Spinal cord (tissue), 10 donors: ENCODE results near the gene RAB17. TPM values are rescaled to one million over a fixed set of nuclear protein-coding genes. Genes with fewer than 3 reads are reported as not detected.

Experiments
- DNase-seq, 6 donors: peaks; one replicate each; pipeline versions ENCODE4 v3.0.0 to v3.0.0-alpha.2; 2013 to 2015; ENCODE audit warnings: low spot score in 6 of 6, low read depth in 4 of 6
- H3K27ac ChIP-seq: one replicate; pipeline ENCODE4 v1.5.1; 2013; ENCODE audit warnings: low read depth, low read length, control low read depth
- H3K27me3 ChIP-seq: one replicate; pipeline ENCODE4 v1.6.1; 2013; ENCODE audit warnings: low read length; ENCODE audit not compliant: control insufficient read depth, insufficient read depth
- H3K36me3 ChIP-seq: one replicate; pipeline ENCODE4 v1.6.1; 2013; ENCODE audit warnings: low read length; ENCODE audit not compliant: control insufficient read depth, insufficient read depth
- H3K4me1 ChIP-seq: one replicate; pipeline ENCODE4 v1.6.1; 2013; ENCODE audit warnings: low read length; ENCODE audit not compliant: control insufficient read depth, insufficient read depth
- H3K4me3 ChIP-seq: one replicate; pipeline ENCODE4 v1.5.1; 2013; ENCODE audit warnings: low read depth, low read length, control low read depth
- H3K9me3 ChIP-seq: one replicate; pipeline ENCODE4 v1.6.1; 2013; ENCODE audit warnings: low read length; ENCODE audit not compliant: control insufficient read depth, insufficient read depth
- WGBS: methylation state at CpG from one replicate; pipeline ENCODE4 v1.1.5; 2013; ENCODE audit warnings: missing lambda C conversion rate; ENCODE audit not compliant: insufficient coverage; 5-methylcytosine and 5-hydroxymethylcytosine counted together
- polyA plus RNA-seq, 2 donors: library from polyadenylated mRNA; unstranded; fragments of 120-200 nt; gene quantifications; one replicate each; pipeline ENCODE4 v1.2.1, GENCODE V29; 2013; ENCODE audit not compliant: insufficient read length in 2 of 2
- total RNA-seq, 2 donors: library from RNA; depleted of rRNA in 1 of 2; stranded (reverse); fragments of 120-200 nt in 1 of 2; fragments of >200 nt in 1 of 2; gene quantifications; one replicate each; pipeline versions ENCODE4 v1.2.3 to v1.2.4, GENCODE V29; 2013 to 2014
- donor health status: healthy.

Gene RAB17
- total and polyA plus RNA-seq, 4 donors: 0.38 to 4.2 (median 1.9) TPM

DNA sequence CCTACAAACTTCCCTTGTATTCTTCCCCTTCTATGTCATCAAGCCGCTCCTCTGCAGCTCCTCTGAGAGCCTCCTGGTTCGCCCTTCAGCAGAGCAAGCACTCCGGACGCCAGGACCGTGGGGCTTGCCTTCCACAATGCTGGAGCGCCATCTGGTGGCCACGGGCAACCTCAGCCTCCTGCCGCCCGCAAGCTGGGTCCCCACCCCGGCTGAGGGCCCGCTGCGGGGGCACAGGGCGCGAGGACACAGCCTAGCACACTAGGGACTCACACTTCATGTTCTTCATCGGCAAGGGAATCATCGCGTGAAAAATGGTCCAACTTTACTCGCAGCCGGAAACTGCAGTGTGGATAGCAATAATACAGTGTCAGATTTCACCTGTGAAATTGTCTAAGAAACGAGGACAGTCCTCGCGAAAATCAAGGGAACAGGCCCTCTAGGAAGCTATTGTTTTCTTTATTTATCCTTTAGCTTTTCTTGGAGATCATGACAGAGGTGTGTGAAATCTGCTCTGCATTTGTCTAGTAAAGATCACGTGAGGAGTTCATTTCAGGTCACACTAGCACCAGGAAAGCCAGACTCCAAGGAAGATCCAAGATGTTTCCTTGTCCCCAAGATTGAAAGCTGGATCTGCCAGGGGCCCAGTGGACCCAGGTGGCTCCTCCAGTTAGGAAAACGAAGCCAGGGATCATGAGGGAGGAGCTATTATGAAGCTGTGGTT is 18.4 kb downstream of the RAB17 start:
- 10% methylated on average over 21 of the region's 24 CpGs for WGBS
- Histone ChIP-seq H3K36me3 (no peaks in the 10 kb centered on the region), H3K4me1 (peaks cover 7% of the 10 kb centered on the region), H3K27me3 (no peaks in the 10 kb centered on the region), H3K9me3 (no peaks in the 10 kb centered on the region), H3K4me3 (no peak overlapping the region), H3K27ac (no peak overlapping the region)
- peak; percentile 57 to 94 (median 76) for DNase-seq

- WGBS: 79% methylated on average over 6 of the region's 7 CpGs
- no peak for DNase-seq
- H3K9me3 ChIP-seq: no peaks in the 10 kb centered on the region
- H3K27me3 ChIP-seq: no peaks in the 10 kb centered on the region
- H3K27ac ChIP-seq: no peak overlapping the region
- no peaks in the 10 kb centered on the region for H3K36me3 ChIP-seq
- H3K4me1 ChIP-seq: peaks cover 7% of the 10 kb centered on the region
- H3K4me3 ChIP-seq: no peak overlapping the region
These were observed 19.0 kb downstream of the RAB17 start for GRCh38 chr2:237571551-237571950.

DNA sequence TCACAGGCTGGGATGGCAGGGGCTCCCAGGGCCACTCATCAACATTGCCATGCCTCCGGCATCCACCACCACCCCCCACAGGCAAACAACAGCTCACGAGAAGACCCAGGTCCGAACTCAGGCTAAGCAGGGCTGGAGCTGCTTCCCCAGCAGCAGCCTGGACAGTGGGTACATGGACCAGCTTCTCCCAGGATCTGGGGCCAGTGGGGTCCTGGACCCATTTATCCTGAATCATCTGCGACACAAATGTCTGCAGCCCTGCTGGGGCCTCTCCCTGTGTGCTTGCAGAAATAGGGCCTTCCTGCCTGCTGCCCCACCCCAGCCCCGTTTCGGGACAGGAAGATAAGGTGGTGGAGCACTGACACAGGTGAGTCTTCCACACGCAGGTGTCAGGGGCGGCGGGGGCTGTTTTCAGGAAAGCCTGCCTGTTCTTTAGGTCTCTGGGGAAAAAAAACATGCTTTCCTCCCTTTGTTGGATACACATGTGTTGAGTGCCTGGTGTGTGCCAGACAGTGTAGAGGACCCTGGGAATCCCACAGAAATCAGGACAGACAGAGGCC is 19.7 kb downstream of the RAB17 start:
- Histone ChIP-seq H3K9me3 (no peaks in the 10 kb centered on the region), H3K4me1 (peaks cover 7% of the 10 kb centered on the region), H3K4me3 (no peak overlapping the region), H3K27ac (no peak overlapping the region), H3K36me3 (no peaks in the 10 kb centered on the region), H3K27me3 (no peaks in the 10 kb centered on the region)
- 92% methylated on average over 7 of the region's 9 CpGs for WGBS
- DNase-seq: no peak

- Histone ChIP-seq H3K4me1 (peaks cover 7% of the 10 kb centered on the region), H3K27me3 (no peaks in the 10 kb centered on the region), H3K27ac (no peak overlapping the region), H3K9me3 (no peaks in the 10 kb centered on the region), H3K4me3 (no peak overlapping the region), H3K36me3 (no peaks in the 10 kb centered on the region)
- no peak for DNase-seq
- 100% methylated on average over 3 of the region's 3 CpGs for WGBS
These were observed 20.6 kb downstream of the RAB17 start for GRCh38 chr2:237569896-237570295.

- peaks cover 7% of the 10 kb centered on the region for H3K4me1 ChIP-seq
- no peak overlapping the region for H3K27ac ChIP-seq
- DNase-seq: no peak
- no peaks in the 10 kb centered on the region for H3K36me3 ChIP-seq
- no peaks in the 10 kb centered on the region for H3K9me3 ChIP-seq
- peaks cover 5% of the 10 kb centered on the region for H3K27me3 ChIP-seq
- WGBS: 97% methylated on average over 3 of the region's 5 CpGs
- no peak overlapping the region for H3K4me3 ChIP-seq
These were observed 21.5 kb downstream of the RAB17 start for GRCh38 chr2:237569041-237569440.

GRCh38 chr2:237568121-237568660 is 22.3 kb downstream of the RAB17 start:
- no peaks in the 10 kb centered on the region for H3K9me3 ChIP-seq
- no peak overlapping the region for H3K4me3 ChIP-seq
- H3K4me1 ChIP-seq: peaks cover 10% of the 10 kb centered on the region
- no peak overlapping the region for H3K27ac ChIP-seq
- peaks cover 5% of the 10 kb centered on the region for H3K27me3 ChIP-seq
- DNase-seq: no peak
- H3K36me3 ChIP-seq: no peaks in the 10 kb centered on the region
- 86% methylated on average over 9 of the region's 9 CpGs for WGBS

GRCh38 chr2:237567276-237568029 is 23.1 kb downstream of the RAB17 start:
- WGBS: 79% methylated on average over 13 of the region's 16 CpGs
- peaks cover 5% of the 10 kb centered on the region for H3K27me3 ChIP-seq
- DNase-seq: no peak
- H3K27ac ChIP-seq: no peak overlapping the region
- no peak overlapping the region for H3K4me3 ChIP-seq
- H3K36me3 ChIP-seq: no peaks in the 10 kb centered on the region
- no peaks in the 10 kb centered on the region for H3K9me3 ChIP-seq
- H3K4me1 ChIP-seq: peaks cover 10% of the 10 kb centered on the region

DNA sequence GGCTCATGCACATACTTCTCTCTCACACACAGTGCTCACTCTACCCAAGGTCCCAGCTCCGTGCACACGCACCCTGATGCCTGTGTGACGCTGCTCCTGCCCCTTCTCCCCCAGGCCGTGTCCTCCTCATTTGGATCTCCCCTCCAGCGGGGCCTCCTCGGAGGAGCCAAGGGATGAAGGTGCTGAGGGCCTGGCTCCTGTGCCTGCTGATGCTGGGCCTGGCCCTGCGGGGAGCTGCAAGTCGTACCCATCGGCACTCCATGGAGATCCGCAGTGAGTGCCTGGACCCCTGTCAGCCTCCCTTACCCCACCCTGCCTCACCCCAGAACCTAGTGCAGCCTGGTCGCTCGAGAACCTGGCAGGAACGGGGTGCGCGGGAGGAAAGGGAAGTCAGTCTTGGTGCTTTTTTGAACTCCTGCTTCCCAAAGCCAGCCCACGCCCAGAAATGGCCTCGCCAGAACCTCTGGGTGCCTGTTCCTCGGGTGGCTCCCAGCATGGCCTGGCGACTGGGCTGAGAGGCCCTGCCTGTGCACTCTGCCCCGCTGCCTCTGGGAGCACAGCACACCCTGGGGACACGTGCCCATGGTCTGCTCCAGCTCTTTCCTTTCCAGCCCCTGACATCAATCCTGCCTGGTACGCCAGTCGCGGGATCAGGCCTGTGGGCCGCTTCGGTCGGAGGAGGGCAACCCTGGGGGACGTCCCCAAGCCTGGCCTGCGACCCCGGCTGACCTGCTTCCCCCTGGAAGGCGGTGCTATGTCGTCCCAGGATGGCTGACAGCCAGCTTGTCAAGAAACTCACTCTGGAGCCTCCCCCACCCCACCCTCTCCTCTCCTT is 23.9 kb downstream of the RAB17 start, which contains the start of gene PRLH:
PRLH (plus strand) TSS at position 174 of the 835 bp plus-strand sequence; CDS start at position 174, 0 bp downstream.
- Histone ChIP-seq H3K27me3 (peaks cover 5% of the 10 kb centered on the region), H3K27ac (no peak within 1 kb of the TSS), H3K4me3 (no peak within 1 kb of the TSS), H3K9me3 (no peaks in the 10 kb centered on the region), H3K36me3 (no peaks in the 10 kb centered on the region), H3K4me1 (peaks cover 4% of the 10 kb centered on the region)
- 79% methylated on average over 30 of the region's 32 CpGs for WGBS
- no peak for DNase-seq

DNA sequence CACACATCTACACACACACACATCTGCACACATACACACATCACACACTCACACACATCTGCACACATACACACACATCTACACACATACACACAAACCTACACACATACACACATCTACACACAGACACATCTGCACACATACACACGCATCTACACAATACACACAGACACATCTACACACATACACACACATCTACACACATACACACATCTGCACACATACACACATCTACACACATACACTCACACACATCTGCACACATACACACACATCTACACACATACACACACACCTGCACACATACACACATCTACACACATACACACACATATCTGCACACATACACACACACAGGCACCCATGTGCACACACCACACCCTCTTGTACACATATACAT is 24.6 kb downstream of the RAB17 start:
- Histone ChIP-seq H3K4me1 (peaks cover 3% of the 10 kb centered on the region), H3K27ac (no peak overlapping the region), H3K9me3 (no peaks in the 10 kb centered on the region), H3K36me3 (no peaks in the 10 kb centered on the region), H3K27me3 (peaks cover 5% of the 10 kb centered on the region), H3K4me3 (no peak overlapping the region)
- DNase-seq: no peak
- WGBS: 84% methylated on average over 1 of the region's 1 CpG
